GM23338 (cell line): ENCODE results near the gene LSP1.

ENCODE experiments used
- CREB1 ChIP-seq: fragments of 250-450 bp; sonication (Bioruptor Pico); IDR thresholded peaks from 2 replicates; pipeline ENCODE4 v1.5.0; 2020; ENCODE audit warnings: low read depth, mild to moderate bottlenecking, moderate library complexity
- CTCF ChIP-seq, 2 experiments: fragments of 200-600 bp in 1 of 2; sonication (generic) in 1 of 2; conservative IDR thresholded peaks; 2 replicates each; pipeline versions ENCODE4 v1.5.1 to v1.6.1; 2016 to 2017; ENCODE audit warnings: antibody characterized with exemption in 2 of 2, low read depth in 2 of 2, mild to moderate bottlenecking in 2 of 2, moderate library complexity in 1 of 2
- ETS1 ChIP-seq: IDR thresholded peaks from 2 replicates; pipeline ENCODE4 v1.6.1; 2016; ENCODE audit warnings: antibody characterized with exemption
- EZH2 ChIP-seq: fragments of 200-600 bp; sonication (generic); IDR thresholded peaks from one replicate; pipeline ENCODE4 v1.8.0; 2017; ENCODE audit warnings: antibody characterized with exemption, mild to moderate bottlenecking, low read depth; ENCODE audit not compliant: unreplicated experiment
- EZH2phosphoT487 ChIP-seq: fragments of 200-600 bp; sonication (generic); IDR thresholded peaks from one replicate; pipeline ENCODE4 v1.8.1; 2018; ENCODE audit warnings: antibody characterized with exemption; ENCODE audit not compliant: unreplicated experiment
- POLR2AphosphoS5 ChIP-seq: IDR thresholded peaks from 2 replicates; pipeline ENCODE4 v1.6.1; 2016; ENCODE audit warnings: antibody characterized with exemption, low read depth
- REST ChIP-seq: IDR thresholded peaks from one replicate; pipeline ENCODE4 v1.6.1; 2018; ENCODE audit warnings: antibody characterized with exemption; ENCODE audit not compliant: unreplicated experiment
- ZNF114 ChIP-seq: fragments of 250-450 bp; sonication (Bioruptor Pico); IDR thresholded peaks from 2 replicates; pipeline ENCODE4 v1.5.0; 2020; ENCODE audit warnings: mild to moderate bottlenecking, moderate library complexity

- TF ChIP-seq CTCF (conservative IDR thresholded peaks at IDR 0.05; ENCODE audit: low read depth in 2 of 2) (no peak), POLR2AphosphoS5 (no peak), ZNF114 (CRISPR knock-in tag) (no peak), EZH2 (no peak), REST (no peak), EZH2phosphoT487 (no peak), CREB1 (CRISPR knock-in tag) (no peak), ETS1 (no peak)
Measured at GRCh38 chr11:1887451-1888346, 34.8 kb downstream of the LSP1 start.
